OCI-LY1 (cell line): ENCODE measurements around the gene VAV2.

Source experiments
- H2AFZ ChIP-seq: fragments of 200-600 bp; sonication (generic), shearing (Covaris generic); 2 replicates; pipeline ENCODE4 v1.6.0; 2014; ENCODE audit warnings: antibody characterized with exemption, mild to moderate bottlenecking, low read length
- H3F3A ChIP-seq: fragments of 200-600 bp; sonication (generic), shearing (Covaris generic); 2 replicates; pipeline ENCODE4 v1.6.0; 2014; ENCODE audit warnings: mild to moderate bottlenecking, antibody characterized with exemption, low read length, moderate library complexity; ENCODE audit not compliant: insufficient read depth
- H3K27ac ChIP-seq: fragments of 200-600 bp; sonication (generic); 2 replicates; pipeline ENCODE4 v1.5.1; 2014; ENCODE audit warnings: low read length, mixed run types, mild to moderate bottlenecking, low read depth; ENCODE audit not compliant: poor library complexity, severe bottlenecking
- H3K27me3 ChIP-seq: fragments of 200-600 bp; sonication (generic); 2 replicates; pipeline ENCODE4 v1.6.0; 2014; ENCODE audit warnings: antibody characterized with exemption, mild to moderate bottlenecking, low read length, moderate library complexity; ENCODE audit not compliant: insufficient read depth
- H3K36me3 ChIP-seq: fragments of 200-600 bp; sonication (generic); 2 replicates; pipeline ENCODE4 v1.6.1; 2014; ENCODE audit warnings: mild to moderate bottlenecking, antibody characterized with exemption, low read length, moderate library complexity, mixed read lengths; ENCODE audit not compliant: insufficient read depth
- H3K4me1 ChIP-seq: fragments of 200-600 bp; sonication (generic); 2 replicates; pipeline ENCODE4 v1.5.1; 2014; ENCODE audit warnings: mild to moderate bottlenecking, low read length, moderate library complexity; ENCODE audit not compliant: insufficient read depth, severe bottlenecking
- H3K4me2 ChIP-seq: fragments of 200-600 bp; sonication (generic), shearing (Covaris generic); 2 replicates; pipeline ENCODE4 v1.6.1; 2014; ENCODE audit warnings: low read length
- H3K4me3 ChIP-seq: fragments of 200-600 bp; sonication (generic); 2 replicates; pipeline ENCODE4 v1.5.1; 2014; ENCODE audit warnings: low read length, low read depth, mild to moderate bottlenecking, mixed read lengths; ENCODE audit not compliant: poor library complexity, severe bottlenecking
- H3K79me2 ChIP-seq: fragments of 200-600 bp; shearing (Covaris generic); 2 replicates; pipeline ENCODE4 v1.6.1; 2016; ENCODE audit warnings: mixed run types, low read length, mixed read lengths; ENCODE audit not compliant: insufficient read depth
- H3K9ac ChIP-seq: fragments of 200-600 bp; sonication (generic), shearing (Covaris generic); 2 replicates; pipeline ENCODE4 v1.6.1; 2014; ENCODE audit warnings: mild to moderate bottlenecking, low read length, mixed read lengths
- H3K9me2 ChIP-seq: fragments of 200-600 bp; sonication (generic), shearing (Covaris generic); 2 replicates; pipeline ENCODE4 v1.6.1; 2014; ENCODE audit warnings: low read depth, mild to moderate bottlenecking, low read length, mixed read lengths
- H3K9me3 ChIP-seq: fragments of 200-600 bp; shearing (Covaris generic); 2 replicates; pipeline ENCODE4 v1.6.1; 2014; ENCODE audit warnings: low read length, mixed read lengths
- H4K20me1 ChIP-seq: fragments of 200-600 bp; sonication (generic), shearing (Covaris generic); 2 replicates; pipeline ENCODE4 v1.6.0; 2016; ENCODE audit warnings: mild to moderate bottlenecking, low read length; ENCODE audit not compliant: insufficient read depth
- CTCF ChIP-seq: fragments of 200-600 bp; sonication (generic), shearing (Covaris generic); IDR thresholded peaks from 2 replicates; pipeline ENCODE4 v1.5.1; 2017; ENCODE audit warnings: mild to moderate bottlenecking, antibody characterized with exemption, low read length, moderate library complexity, mixed read lengths
- EZH2 ChIP-seq: fragments of 200-600 bp; sonication (generic), shearing (Covaris generic); IDR thresholded peaks from 2 replicates; pipeline ENCODE4 v1.8.0; 2017; ENCODE audit warnings: borderline replicate concordance, mixed run types, mild to moderate bottlenecking, antibody characterized with exemption, low read length, moderate library complexity, mixed read lengths

VAV2 gene

GRCh38 chr9:133910855-133911514 is 81.1 kb downstream of the VAV2 start:
- Histone ChIP-seq H3K9me2 (no peaks in the 10 kb centered on the region), H4K20me1 (no peaks in the 10 kb centered on the region), H3K79me2 (no peaks in the 10 kb centered on the region), H3K4me1 (no peaks in the 10 kb centered on the region), H2AFZ (no peak overlapping the region), H3K36me3 (no peaks in the 10 kb centered on the region), H3K9me3 (no peaks in the 10 kb centered on the region), H3K4me3 (no peak overlapping the region), H3F3A (no peaks in the 10 kb centered on the region), H3K27me3 (no peaks in the 10 kb centered on the region), H3K9ac (no peak overlapping the region), H3K27ac (no peak overlapping the region), H3K4me2 (no peak overlapping the region)
- no peak for TF ChIP-seq CTCF
- TF ChIP-seq EZH2: no peak

GRCh38 chr9:133906932-133907910 is 84.9 kb downstream of the VAV2 start:
- Histone ChIP-seq H3K4me2 (no peak overlapping the region), H3K27me3 (no peaks in the 10 kb centered on the region), H2AFZ (no peak overlapping the region), H3K4me1 (no peaks in the 10 kb centered on the region), H3K36me3 (no peaks in the 10 kb centered on the region), H3K9me2 (no peaks in the 10 kb centered on the region), H3K27ac (no peak overlapping the region), H3F3A (no peaks in the 10 kb centered on the region), H3K79me2 (no peaks in the 10 kb centered on the region), H3K9ac (no peak overlapping the region), H3K9me3 (no peaks in the 10 kb centered on the region), H3K4me3 (no peak overlapping the region), H4K20me1 (no peaks in the 10 kb centered on the region)
- TF ChIP-seq CTCF (no peak), EZH2 (no peak)

- Histone ChIP-seq H3K4me2 (no peak overlapping the region), H4K20me1 (no peaks in the 10 kb centered on the region), H3K79me2 (no peaks in the 10 kb centered on the region), H3K9me2 (no peaks in the 10 kb centered on the region), H3K9me3 (no peaks in the 10 kb centered on the region), H3F3A (no peaks in the 10 kb centered on the region), H3K4me3 (no peak overlapping the region), H3K9ac (no peak overlapping the region), H3K27ac (no peak overlapping the region), H3K36me3 (no peaks in the 10 kb centered on the region), H3K27me3 (0 out of 2 replicates have a peak, but pooled peaks cover 4% of the 10 kb centered on the region), H2AFZ (no peak overlapping the region), H3K4me1 (no peaks in the 10 kb centered on the region)
- no peak for TF ChIP-seq CTCF
- no peak for TF ChIP-seq EZH2
Observed at GRCh38 chr9:133906218-133906617, 85.9 kb downstream of the VAV2 start.
